Bronchial epithelial cell (primary cell): ENCODE results near the gene HOOK2. TPM values are rescaled to one million over a fixed set of nuclear protein-coding genes. Genes with fewer than 3 reads are reported as not detected.

Experiments
- DNase-seq: peaks from one replicate; pipeline ENCODE4 v3.0.0-alpha.2; 2010; ENCODE audit warnings: low read depth
- FAIRE-seq: peaks from 2 replicates; lab custom pipeline; 2011; peaks lifted over from hg19 to GRCh38; lab: Jason Lieb, UNC
- H3K27me3 ChIP-seq: 2 replicates; pipeline ENCODE4 v1.5.1; 2011; ENCODE audit warnings: low read length; ENCODE audit not compliant: control insufficient read depth, insufficient read depth
- H3K36me3 ChIP-seq: 2 replicates; pipeline ENCODE4 v1.5.1; 2011; ENCODE audit warnings: low read length; ENCODE audit not compliant: control insufficient read depth, insufficient read depth
- H3K4me3 ChIP-seq: 2 replicates; pipeline ENCODE4 v1.5.1; 2011; ENCODE audit warnings: mild to moderate bottlenecking, low read depth, low read length, control low read depth
- CTCF ChIP-seq: IDR thresholded peaks from 2 replicates; pipeline ENCODE4 v1.5.1; 2011; ENCODE audit warnings: mild to moderate bottlenecking, moderate library complexity, low read length, control low read depth, inconsistent platforms; ENCODE audit not compliant: insufficient read depth, severe bottlenecking
- total RNA-seq: library from RNA; depleted of rRNA; stranded (reverse); fragments of >200 nt; gene quantifications from 2 replicates; pipeline ENCODE4 v1.2.1, GENCODE V29; 2014

The HOOK2 gene
- total RNA-seq, 1 donor from 2014 or later: 58.7 TPM

- TF ChIP-seq CTCF: no peak
- H3K4me3 ChIP-seq: no peak overlapping the region
- H3K27me3 ChIP-seq: peaks cover 3% of the 10 kb centered on the region
Observed at GRCh38 chr19:12754465-12755196, 20.7 kb downstream of the HOOK2 start.

DNA sequence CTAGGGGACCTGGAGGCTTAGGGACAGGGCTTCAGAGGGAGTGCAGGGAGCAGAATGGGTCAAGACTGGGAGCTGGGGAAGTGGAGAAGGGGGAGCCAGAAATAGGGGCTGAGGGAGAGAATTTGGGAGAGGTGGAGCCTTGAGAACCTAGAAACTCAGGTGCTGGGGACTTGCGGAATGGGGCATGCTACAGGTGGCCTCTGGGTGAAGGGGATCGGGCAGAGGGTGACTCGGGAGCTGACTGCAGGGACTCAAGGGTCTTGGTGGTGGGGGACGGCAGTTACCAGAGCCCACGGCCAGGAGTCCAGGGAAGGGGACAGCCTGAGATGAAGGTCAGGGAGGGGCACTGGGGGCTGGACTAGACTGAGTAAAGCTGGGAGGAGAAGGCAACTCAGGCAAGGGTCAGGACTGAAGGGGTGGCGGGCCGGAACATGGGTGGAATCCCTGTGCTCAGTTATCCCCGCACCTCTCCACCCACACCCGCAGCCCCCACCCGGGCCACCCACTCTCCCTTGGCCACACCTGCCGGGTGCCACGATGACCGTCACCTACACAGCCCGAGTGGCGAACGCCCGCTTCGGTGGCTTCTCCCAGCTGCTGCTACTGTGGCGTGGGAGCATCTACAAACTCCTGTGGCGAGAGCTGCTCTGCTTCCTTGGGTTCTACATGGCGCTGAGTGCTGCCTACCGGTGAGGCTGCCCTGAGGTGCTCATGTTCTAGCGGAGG is 23.1 kb downstream of the HOOK2 start:
- no peak for FAIRE-seq
- TF ChIP-seq CTCF: no peak
- H3K36me3 ChIP-seq: peaks cover 6% of the 10 kb centered on the region

More at GRCh38 chr19:12754465-12755196, 20.7 kb downstream of the HOOK2 start:
- no peaks in the 10 kb centered on the region for H3K36me3 ChIP-seq
- no peak for FAIRE-seq
- no peak for DNase-seq

DNA sequence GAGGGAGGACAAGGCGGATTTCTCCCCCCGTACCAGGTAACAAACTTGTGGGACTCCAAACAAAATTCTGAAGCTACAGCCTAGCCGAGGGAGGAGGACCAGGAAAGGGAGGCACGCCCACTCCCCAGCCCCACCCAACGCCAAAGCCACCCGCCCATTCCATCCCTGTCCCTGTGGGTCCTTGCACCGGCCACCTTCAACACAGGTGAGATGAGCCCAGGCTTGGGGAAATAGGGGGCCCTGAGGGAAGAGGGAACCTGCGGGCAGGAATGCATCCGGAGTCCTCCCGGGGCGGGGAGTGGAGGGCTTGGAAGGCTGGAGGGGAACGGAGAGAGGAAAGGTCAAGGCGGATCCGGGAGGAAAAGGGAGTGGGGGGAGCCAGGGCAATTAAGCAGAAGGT is 23.7 kb downstream of the HOOK2 start, which contains the start of gene BEST2:
BEST2 (plus strand) TSS at position 157 of the 400 bp plus-strand sequence. CDS start 802 bp downstream, outside the sequence.
- FAIRE-seq (no peak), DNase-seq (no peak)
- Histone ChIP-seq H3K4me3 (no peak within 1 kb of the TSS), H3K36me3 (peaks cover 9% of the 10 kb centered on the region), H3K27me3 (peaks cover 3% of the 10 kb centered on the region)
- no peak for TF ChIP-seq CTCF

More for the DNA sequence above, 23.1 kb downstream of the HOOK2 start:
- Histone ChIP-seq H3K27me3 (peaks cover 3% of the 10 kb centered on the region), H3K4me3 (no peak overlapping the region)
- no peak for DNase-seq

DNA sequence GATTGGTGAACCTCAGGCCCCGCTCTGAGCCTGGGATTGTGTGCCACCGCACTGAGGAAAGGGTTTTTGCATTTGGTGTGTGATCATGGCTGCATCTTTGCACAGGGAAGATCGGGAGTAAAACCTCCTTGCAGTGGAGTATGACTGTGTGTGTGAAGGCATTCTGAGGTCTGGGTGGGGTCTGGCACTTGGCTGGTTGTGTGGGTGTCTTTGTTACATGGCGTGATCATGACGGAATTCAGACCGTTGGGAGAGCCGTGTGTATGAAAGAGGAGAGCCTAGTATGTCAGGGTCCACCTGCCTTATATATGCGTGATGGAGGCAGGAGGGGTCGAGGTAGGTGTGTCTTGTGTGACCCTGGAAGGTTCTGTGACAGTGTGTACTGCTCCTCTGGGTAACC is 24.5 kb downstream of the HOOK2 start:
- Histone ChIP-seq H3K36me3 (peaks cover 10% of the 10 kb centered on the region), H3K27me3 (peaks cover 3% of the 10 kb centered on the region), H3K4me3 (no peak overlapping the region)
- no peak for TF ChIP-seq CTCF
- DNase-seq (peak; percentile 56), FAIRE-seq (peak; percentile 36)

- no peak for TF ChIP-seq CTCF
- no peak overlapping the region for H3K4me3 ChIP-seq
- H3K36me3 ChIP-seq: peaks cover 15% of the 10 kb centered on the region
- H3K27me3 ChIP-seq: peaks cover 3% of the 10 kb centered on the region
- peak; percentile 79 for DNase-seq
- FAIRE-seq: no peak
Observed at GRCh38 chr19:12749938-12750521, 25.3 kb downstream of the HOOK2 start.
